Upper lobe of left lung (tissue), 6 donors: ENCODE data around the gene CCR5AS.
"Not testable (repeated sequence)": the region's sequence is repeated elsewhere in the genome, so short reads cannot be mapped to it uniquely, and the experiment has no call there.

ENCODE experiments used
- ATAC-seq, 2 donors: fragments of 200-7000 bp; cut with Tn5 transposase; one replicate each; pipeline ENCODE4 v1.9.1; 2022; ENCODE audit warnings: mild to moderate bottlenecking in 2 of 2, moderate library complexity in 2 of 2; ENCODE audit not compliant: low FRiP score in 2 of 2
- DNase-seq, 2 donors: peaks; one replicate each; pipeline ENCODE4 v3.0.0-alpha.2; 2019 to 2020
- H3K27ac ChIP-seq, 4 donors: fragments of 200-600 bp; sonication (generic); one replicate each; pipeline ENCODE4 v1.5.1; 2016 to 2019
- H3K27me3 ChIP-seq, 4 donors: fragments of 200-600 bp; sonication (generic); one replicate each; pipeline ENCODE4 v1.5.1; 2017 to 2019
- H3K36me3 ChIP-seq, 4 donors: fragments of 200-600 bp; sonication (generic); one replicate each; pipeline ENCODE4 v1.5.1; 2016 to 2019
- H3K4me1 ChIP-seq, 4 donors: fragments of 200-600 bp; sonication (generic); one replicate each; pipeline ENCODE4 v1.5.1; 2018 to 2019
- H3K4me3 ChIP-seq, 4 donors: fragments of 200-600 bp; sonication (generic); one replicate each; pipeline ENCODE4 v1.5.1; 2017 to 2019; ENCODE audit warnings: mild to moderate bottlenecking in 2 of 4, moderate library complexity in 1 of 4
- H3K9me3 ChIP-seq, 4 donors: fragments of 200-600 bp; sonication (generic); one replicate each; pipeline ENCODE4 v1.5.1; 2018 to 2019
- EP300 ChIP-seq, 4 donors: sonication (generic); formaldehyde crosslinking; IDR thresholded peaks; one replicate each; pipeline ENCODE4 v1.5.1; 2017; ENCODE audit warnings: antibody characterized with exemption in 4 of 4, control low read depth in 2 of 4
- POLR2A ChIP-seq, 4 donors: fragments of 450-650 bp; IDR thresholded peaks; one replicate each; pipeline ENCODE4 v1.5.1; 2016 to 2017; ENCODE audit warnings: antibody characterized with exemption in 4 of 4, mild to moderate bottlenecking in 2 of 4
- POLR2AphosphoS5 ChIP-seq, 2 donors: sonication (generic); formaldehyde crosslinking; IDR thresholded peaks; one replicate each; pipeline ENCODE4 v1.5.1; 2017; ENCODE audit warnings: antibody characterized with exemption in 2 of 2
- WGBS, 2 donors: methylation state at CpG; one replicate each; pipeline ENCODE4 v1.1.5; 2017 to 2018; 5-methylcytosine and 5-hydroxymethylcytosine counted together
- TF ChIP-seq, protein P1 (sequence below), 6 experiments: fragments of 450-650 bp in 4 of 6; fragments of 200-600 bp in 2 of 6; sonication (generic) in 2 of 6; IDR thresholded peaks; one replicate each; pipeline ENCODE4 v1.5.1; 2016 to 2019; ENCODE audit warnings: antibody characterized with exemption in 6 of 6
- donor health status: DM: no; HTN: no; CAD: no; lungs with moderate emphysema.
- donor health status: DM: no; HTN: yes; CAD: no; lungs with severe emphysema.

CCR5AS gene

GRCh38 chr3:46429250-46429649, 22.4 kb upstream of the CCR5AS start:
- no peak for DNase-seq
- no peak overlapping the region for H3K4me3 ChIP-seq
- H3K9me3 ChIP-seq: peaks cover 0 to 6% (median 0%) of the 10 kb centered on the region in 4 donors
- TF ChIP-seq, protein P1, sequence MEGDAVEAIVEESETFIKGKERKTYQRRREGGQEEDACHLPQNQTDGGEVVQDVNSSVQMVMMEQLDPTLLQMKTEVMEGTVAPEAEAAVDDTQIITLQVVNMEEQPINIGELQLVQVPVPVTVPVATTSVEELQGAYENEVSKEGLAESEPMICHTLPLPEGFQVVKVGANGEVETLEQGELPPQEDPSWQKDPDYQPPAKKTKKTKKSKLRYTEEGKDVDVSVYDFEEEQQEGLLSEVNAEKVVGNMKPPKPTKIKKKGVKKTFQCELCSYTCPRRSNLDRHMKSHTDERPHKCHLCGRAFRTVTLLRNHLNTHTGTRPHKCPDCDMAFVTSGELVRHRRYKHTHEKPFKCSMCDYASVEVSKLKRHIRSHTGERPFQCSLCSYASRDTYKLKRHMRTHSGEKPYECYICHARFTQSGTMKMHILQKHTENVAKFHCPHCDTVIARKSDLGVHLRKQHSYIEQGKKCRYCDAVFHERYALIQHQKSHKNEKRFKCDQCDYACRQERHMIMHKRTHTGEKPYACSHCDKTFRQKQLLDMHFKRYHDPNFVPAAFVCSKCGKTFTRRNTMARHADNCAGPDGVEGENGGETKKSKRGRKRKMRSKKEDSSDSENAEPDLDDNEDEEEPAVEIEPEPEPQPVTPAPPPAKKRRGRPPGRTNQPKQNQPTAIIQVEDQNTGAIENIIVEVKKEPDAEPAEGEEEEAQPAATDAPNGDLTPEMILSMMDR (IDR thresholded peaks at IDR 0.05): no peak
- TF ChIP-seq POLR2AphosphoS5 (IDR thresholded peaks at IDR 0.05) (no peak), POLR2A (IDR thresholded peaks at IDR 0.05) (no peak)
- no peaks in the 10 kb centered on the region for H3K36me3 ChIP-seq
- ATAC-seq: no peak
- H3K27me3 ChIP-seq: no peaks in the 10 kb centered on the region
- H3K4me1 ChIP-seq: peaks cover 4 to 9% (median 6%) of the 10 kb centered on the region in 4 donors
- WGBS, 2 donors: 82 to 86% methylated on average over 5 of the region's 5 CpGs
- H3K27ac ChIP-seq: no peak overlapping the region

- WGBS, 2 donors: 76 to 82% methylated on average over 10 of the region's 10 CpGs
- Histone ChIP-seq H3K9me3 (peaks cover 0 to 6% (median 0%) of the 10 kb centered on the region in 4 donors), H3K27ac (no peak overlapping the region), H3K27me3 (no peaks in the 10 kb centered on the region), H3K36me3 (no peaks in the 10 kb centered on the region), H3K4me1 (peaks cover 4 to 9% (median 6%) of the 10 kb centered on the region in 4 donors), H3K4me3 (no peak overlapping the region)
- DNase-seq (no peak), ATAC-seq (no peak)
- TF ChIP-seq, protein P1 (IDR thresholded peaks at IDR 0.05): peak in 1 of 6 experiments; percentile 15
- no peak for TF ChIP-seq POLR2AphosphoS5 (IDR thresholded peaks at IDR 0.05)
Observed at GRCh38 chr3:46427916-46428833, 21.3 kb upstream of the CCR5AS start.

GRCh38 chr3:46427404-46427803, 20.5 kb upstream of the CCR5AS start:
- TF ChIP-seq, protein P1 (IDR thresholded peaks at IDR 0.05): peak in 3 of 6 experiments; percentile 2 to 16 (median 15)
- WGBS, 2 donors: 34 to 50% methylated on average over 8 of the region's 8 CpGs
- ATAC-seq, H3K27me3 ChIP-seq, H3K27ac ChIP-seq, H3K36me3 ChIP-seq, H3K9me3 ChIP-seq, H3K4me1 ChIP-seq, H3K4me3 ChIP-seq, DNase-seq: not testable (repeated sequence)

- not testable (repeated sequence) for H3K36me3 ChIP-seq, H3K27me3 ChIP-seq, H3K4me1 ChIP-seq, H3K27ac ChIP-seq, H3K4me3 ChIP-seq, DNase-seq, ATAC-seq, H3K9me3 ChIP-seq
- 46% methylated on average over 4 of the region's 4 CpGs for WGBS, 2 donors
Observed at GRCh38 chr3:46426476-46426875, 19.6 kb upstream of the CCR5AS start.

- WGBS, 2 donors: 68 to 95% methylated on average over 5 of the region's 5 CpGs
- no peak overlapping the region for H3K27ac ChIP-seq
- ATAC-seq: no peak
- H3K9me3 ChIP-seq: no peaks in the 10 kb centered on the region
- no peak for TF ChIP-seq EP300 (IDR thresholded peaks at IDR 0.05)
- H3K4me1 ChIP-seq: peaks cover 4 to 9% (median 6%) of the 10 kb centered on the region in 4 donors
- no peaks in the 10 kb centered on the region for H3K27me3 ChIP-seq
- H3K36me3 ChIP-seq: no peaks in the 10 kb centered on the region
- DNase-seq: no peak
- no peak overlapping the region for H3K4me3 ChIP-seq
Observed at GRCh38 chr3:46423588-46423987, 16.7 kb upstream of the CCR5AS start.

- Histone ChIP-seq H3K4me1 (peaks cover 0 to 9% (median 6%) of the 10 kb centered on the region in 4 donors), H3K4me3 (no peak overlapping the region), H3K27me3 (no peaks in the 10 kb centered on the region), H3K9me3 (no peaks in the 10 kb centered on the region), H3K36me3 (no peaks in the 10 kb centered on the region), H3K27ac (no peak overlapping the region)
- TF ChIP-seq POLR2A (IDR thresholded peaks at IDR 0.05) (no peak), EP300 (IDR thresholded peaks at IDR 0.05) (no peak), POLR2AphosphoS5 (IDR thresholded peaks at IDR 0.05) (no peak)
- TF ChIP-seq, protein P1 (IDR thresholded peaks at IDR 0.05): no peak
- 89 to 100% methylated on average over 2 to 6 of the region's 6 CpGs for WGBS, 2 donors
- DNase-seq (no peak), ATAC-seq (no peak)
Observed at GRCh38 chr3:46422617-46423016, 15.8 kb upstream of the CCR5AS start.
